CD8-positive, alpha-beta memory T cell (primary cell): Measurements from ENCODE around the gene CA10. TPM values are rescaled to one million over a fixed set of nuclear protein-coding genes. Genes with fewer than 3 reads are reported as not detected.

Source experiments
- CTCF ChIA-PET: fragments of 350-600 bp; sonication (Branson Sonifier 250); formaldehyde crosslinking; loops from one replicate; lab custom pipeline; 2021; ENCODE audit warnings: antibody characterized with exemption; lab: Charles Lee
- POLR2A ChIA-PET: fragments of 350-600 bp; sonication (Branson Sonifier 250); formaldehyde crosslinking; loops from one replicate; lab custom pipeline; 2021; ENCODE audit warnings: antibody characterized with exemption; lab: Charles Lee
- DNase-seq, 5 donors: peaks; one replicate each; pipeline versions ENCODE4 v3.0.0 to v3.0.0-alpha.2; 2020 to 2022; ENCODE audit warnings: mixed read lengths in 1 of 5
- H3K27ac ChIP-seq: one replicate; pipeline ENCODE4 v1.7.0; 2013; ENCODE audit warnings: low read depth, mild to moderate bottlenecking, low read length, moderate library complexity
- H3K27me3 ChIP-seq: 2 replicates; pipeline ENCODE4 v1.7.0; 2013; ENCODE audit warnings: low read length, mild to moderate bottlenecking; ENCODE audit not compliant: insufficient read depth, poor library complexity, severe bottlenecking
- H3K36me3 ChIP-seq: 2 replicates; pipeline ENCODE4 v1.7.0; 2013; ENCODE audit warnings: mild to moderate bottlenecking, low read length, moderate library complexity; ENCODE audit not compliant: insufficient read depth
- H3K4me1 ChIP-seq: 2 replicates; pipeline ENCODE4 v1.7.0; 2013; ENCODE audit warnings: mild to moderate bottlenecking, low read length, moderate library complexity; ENCODE audit not compliant: insufficient read depth
- H3K4me3 ChIP-seq: 2 replicates; pipeline ENCODE4 v1.7.0; 2013; ENCODE audit warnings: mild to moderate bottlenecking, low read length
- H3K9me3 ChIP-seq: 2 replicates; pipeline ENCODE4 v1.7.0; 2013; ENCODE audit warnings: mild to moderate bottlenecking, low read length
- H3K27ac Mint-ChIP-seq, 8 donors: one replicate each; pipeline ENCODE4 v1.8.0; 2020 to 2021; ENCODE audit warnings: mixed read lengths in 8 of 8, mild to moderate bottlenecking in 6 of 8, inconsistent platforms in 3 of 8, moderate library complexity in 3 of 8
- H3K27me3 Mint-ChIP-seq, 2 donors: one replicate each; pipeline ENCODE4 v1.8.0; 2020 to 2021; ENCODE audit warnings: mixed read lengths in 2 of 2, mild to moderate bottlenecking in 1 of 2, moderate library complexity in 1 of 2
- H3K36me3 Mint-ChIP-seq, 3 donors: one replicate each; pipeline ENCODE4 v1.8.0; 2020 to 2021; ENCODE audit warnings: mixed read lengths in 3 of 3, inconsistent platforms in 1 of 3, mild to moderate bottlenecking in 1 of 3
- H3K4me1 Mint-ChIP-seq, 3 donors: one replicate each; pipeline ENCODE4 v1.8.0; 2020 to 2021; ENCODE audit warnings: mixed read lengths in 3 of 3, inconsistent platforms in 1 of 3, mild to moderate bottlenecking in 1 of 3
- H3K4me3 Mint-ChIP-seq, 7 donors: one replicate each; pipeline ENCODE4 v1.8.0; 2020 to 2021; ENCODE audit warnings: mixed read lengths in 7 of 7, mild to moderate bottlenecking in 6 of 7, moderate library complexity in 4 of 7, inconsistent platforms in 2 of 7
- H3K9me3 Mint-ChIP-seq, 5 donors: one replicate each; pipeline ENCODE4 v1.8.0; 2020 to 2022; ENCODE audit warnings: mixed read lengths in 5 of 5, mild to moderate bottlenecking in 3 of 5, moderate library complexity in 2 of 5, inconsistent platforms in 1 of 5
- polyA plus RNA-seq: library from polyadenylated mRNA; unstranded; fragments of 300-500 nt; fragmentation: Illumina TruSeq; gene quantifications from one replicate; pipeline ENCODE4 v1.2.3, GENCODE V29; 2021
- total RNA-seq, 2 experiments: library from RNA; stranded (reverse); gene quantifications; one replicate each; pipeline ENCODE4 v1.2.3, GENCODE V29; 2021

The CA10 gene
- total and polyA plus RNA-seq, 3 experiments from 2014 or later: 0.18 TPM; not detected in 2

GRCh38 chr17:52032454-52032853, 126.1 kb downstream of the CA10 start:
- no peaks in the 10 kb centered on the region for H3K36me3 ChIP-seq
- DNase-seq: no peak

GRCh38 chr17:52030052-52030451, 128.5 kb downstream of the CA10 start:
- Histone ChIP-seq H3K36me3 (no peaks in the 10 kb centered on the region), H3K27ac (no peak overlapping the region), H3K4me1 (no peaks in the 10 kb centered on the region), H3K27me3 (no peaks in the 10 kb centered on the region), H3K4me3 (no peak overlapping the region), H3K9me3 (no peaks in the 10 kb centered on the region)
- H3K4me3 Mint-ChIP-seq: no peak overlapping the region
- H3K27me3 Mint-ChIP-seq: peaks cover 0 to 4% of the 10 kb centered on the region in 2 donors
- H3K4me1 Mint-ChIP-seq: no peaks in the 10 kb centered on the region
- ChIA-PET POLR2A (no interaction called here), CTCF (no interaction called here)
- H3K36me3 Mint-ChIP-seq: no peaks in the 10 kb centered on the region
- no peak for DNase-seq
- peaks cover 0 to 10% (median 2%) of the 10 kb centered on the region in 5 donors for H3K9me3 Mint-ChIP-seq
- no peak overlapping the region for H3K27ac Mint-ChIP-seq

More at GRCh38 chr17:52032454-52032853, 126.1 kb downstream of the CA10 start:
- Histone ChIP-seq H3K9me3 (no peaks in the 10 kb centered on the region), H3K4me3 (no peak overlapping the region), H3K4me1 (no peaks in the 10 kb centered on the region), H3K27me3 (no peaks in the 10 kb centered on the region), H3K27ac (no peak overlapping the region)
- H3K27me3 Mint-ChIP-seq: peaks cover 1 to 4% of the 10 kb centered on the region in 2 donors
- peaks cover 0 to 10% (median 0%) of the 10 kb centered on the region in 5 donors for H3K9me3 Mint-ChIP-seq
- no peak overlapping the region for H3K27ac Mint-ChIP-seq
- H3K4me3 Mint-ChIP-seq: no peak overlapping the region
- H3K4me1 Mint-ChIP-seq: no peaks in the 10 kb centered on the region
- no peaks in the 10 kb centered on the region for H3K36me3 Mint-ChIP-seq
- POLR2A ChIA-PET: no interaction called here
- CTCF ChIA-PET: no interaction called here

- no peak overlapping the region for H3K4me3 Mint-ChIP-seq
- H3K27ac Mint-ChIP-seq: no peak overlapping the region
- no peaks in the 10 kb centered on the region for H3K27me3 ChIP-seq
- POLR2A ChIA-PET: no interaction called here
- no peaks in the 10 kb centered on the region for H3K4me1 ChIP-seq
- no peaks in the 10 kb centered on the region for H3K9me3 ChIP-seq
- H3K27me3 Mint-ChIP-seq: peaks cover 0 to 1% of the 10 kb centered on the region in 2 donors
- H3K27ac ChIP-seq: no peak overlapping the region
- CTCF ChIA-PET: no interaction called here
- DNase-seq: no peak
- no peaks in the 10 kb centered on the region for H3K36me3 Mint-ChIP-seq
- H3K36me3 ChIP-seq: no peaks in the 10 kb centered on the region
- no peaks in the 10 kb centered on the region for H3K4me1 Mint-ChIP-seq
- H3K4me3 ChIP-seq: no peak overlapping the region
- H3K9me3 Mint-ChIP-seq: peaks cover 0 to 8% (median 2%) of the 10 kb centered on the region in 5 donors
Observed at GRCh38 chr17:52027620-52028295, 130.8 kb downstream of the CA10 start.

- Mint-ChIP-seq H3K27me3 (no peaks in the 10 kb centered on the region), H3K9me3 (peaks cover 0 to 8% (median 2%) of the 10 kb centered on the region in 5 donors), H3K27ac (no peak overlapping the region), H3K4me1 (no peaks in the 10 kb centered on the region), H3K4me3 (no peak overlapping the region), H3K36me3 (no peaks in the 10 kb centered on the region)
- POLR2A ChIA-PET: no interaction called here
- Histone ChIP-seq H3K4me3 (no peak overlapping the region), H3K4me1 (no peaks in the 10 kb centered on the region), H3K9me3 (no peaks in the 10 kb centered on the region), H3K27ac (no peak overlapping the region), H3K36me3 (no peaks in the 10 kb centered on the region), H3K27me3 (no peaks in the 10 kb centered on the region)
- CTCF ChIA-PET: no interaction called here
- no peak for DNase-seq
Observed at GRCh38 chr17:52027081-52027480, 131.4 kb downstream of the CA10 start.

- ChIA-PET CTCF (no interaction called here), POLR2A (no interaction called here)
- Histone ChIP-seq H3K27ac (no peak overlapping the region), H3K4me1 (no peaks in the 10 kb centered on the region), H3K36me3 (no peaks in the 10 kb centered on the region), H3K27me3 (no peaks in the 10 kb centered on the region), H3K9me3 (no peaks in the 10 kb centered on the region), H3K4me3 (no peak overlapping the region)
- no peaks in the 10 kb centered on the region for H3K27me3 Mint-ChIP-seq
- H3K4me1 Mint-ChIP-seq: no peaks in the 10 kb centered on the region
- H3K9me3 Mint-ChIP-seq: peaks cover 0 to 13% (median 4%) of the 10 kb centered on the region in 5 donors
- no peak overlapping the region for H3K4me3 Mint-ChIP-seq
- no peaks in the 10 kb centered on the region for H3K36me3 Mint-ChIP-seq
- no peak overlapping the region for H3K27ac Mint-ChIP-seq
- DNase-seq: no peak
Observed at GRCh38 chr17:52026075-52026474, 132.4 kb downstream of the CA10 start.

GRCh38 chr17:52025236-52025635, 133.3 kb downstream of the CA10 start:
- no peaks in the 10 kb centered on the region for H3K4me1 Mint-ChIP-seq
- CTCF ChIA-PET: no interaction called here

GRCh38 chr17:52024300-52024870, 134.1 kb downstream of the CA10 start:
- ChIA-PET CTCF (no interaction called here), POLR2A (no interaction called here)
- H3K4me3 ChIP-seq: no peak overlapping the region
- DNase-seq: no peak
- H3K4me1 ChIP-seq: no peaks in the 10 kb centered on the region
- Mint-ChIP-seq H3K4me3 (no peak overlapping the region), H3K36me3 (no peaks in the 10 kb centered on the region), H3K27me3 (no peaks in the 10 kb centered on the region), H3K4me1 (no peaks in the 10 kb centered on the region), H3K9me3 (peaks cover 0 to 10% (median 4%) of the 10 kb centered on the region in 5 donors), H3K27ac (no peak overlapping the region)
- no peaks in the 10 kb centered on the region for H3K9me3 ChIP-seq
- H3K36me3 ChIP-seq: no peaks in the 10 kb centered on the region
- H3K27ac ChIP-seq: no peak overlapping the region
- no peaks in the 10 kb centered on the region for H3K27me3 ChIP-seq

More at GRCh38 chr17:52025236-52025635, 133.3 kb downstream of the CA10 start:
- Histone ChIP-seq H3K27me3 (no peaks in the 10 kb centered on the region), H3K4me1 (no peaks in the 10 kb centered on the region), H3K27ac (no peak overlapping the region), H3K36me3 (no peaks in the 10 kb centered on the region), H3K4me3 (no peak overlapping the region), H3K9me3 (no peaks in the 10 kb centered on the region)
- Mint-ChIP-seq H3K27ac (no peak overlapping the region), H3K36me3 (no peaks in the 10 kb centered on the region), H3K27me3 (no peaks in the 10 kb centered on the region), H3K9me3 (peaks cover 0 to 10% (median 4%) of the 10 kb centered on the region in 5 donors), H3K4me3 (no peak overlapping the region)
- no peak for DNase-seq
- POLR2A ChIA-PET: no interaction called here

GRCh38 chr17:52011064-52011463, 147.4 kb downstream of the CA10 start:
- Mint-ChIP-seq H3K27me3 (no peaks in the 10 kb centered on the region), H3K4me3 (no peak overlapping the region), H3K4me1 (no peaks in the 10 kb centered on the region), H3K27ac (no peak overlapping the region), H3K9me3 (peaks cover 0 to 9% (median 0%) of the 10 kb centered on the region in 5 donors), H3K36me3 (no peaks in the 10 kb centered on the region)
- H3K4me3 ChIP-seq: no peak overlapping the region
- H3K9me3 ChIP-seq: no peaks in the 10 kb centered on the region
- no peaks in the 10 kb centered on the region for H3K27me3 ChIP-seq
- no peak for DNase-seq
- no peaks in the 10 kb centered on the region for H3K36me3 ChIP-seq
- H3K4me1 ChIP-seq: no peaks in the 10 kb centered on the region
- CTCF ChIA-PET: no interaction called here
- POLR2A ChIA-PET: no interaction called here
- no peak overlapping the region for H3K27ac ChIP-seq
